ENCODE data around the gene LY9.

LY9 gene, protein sequence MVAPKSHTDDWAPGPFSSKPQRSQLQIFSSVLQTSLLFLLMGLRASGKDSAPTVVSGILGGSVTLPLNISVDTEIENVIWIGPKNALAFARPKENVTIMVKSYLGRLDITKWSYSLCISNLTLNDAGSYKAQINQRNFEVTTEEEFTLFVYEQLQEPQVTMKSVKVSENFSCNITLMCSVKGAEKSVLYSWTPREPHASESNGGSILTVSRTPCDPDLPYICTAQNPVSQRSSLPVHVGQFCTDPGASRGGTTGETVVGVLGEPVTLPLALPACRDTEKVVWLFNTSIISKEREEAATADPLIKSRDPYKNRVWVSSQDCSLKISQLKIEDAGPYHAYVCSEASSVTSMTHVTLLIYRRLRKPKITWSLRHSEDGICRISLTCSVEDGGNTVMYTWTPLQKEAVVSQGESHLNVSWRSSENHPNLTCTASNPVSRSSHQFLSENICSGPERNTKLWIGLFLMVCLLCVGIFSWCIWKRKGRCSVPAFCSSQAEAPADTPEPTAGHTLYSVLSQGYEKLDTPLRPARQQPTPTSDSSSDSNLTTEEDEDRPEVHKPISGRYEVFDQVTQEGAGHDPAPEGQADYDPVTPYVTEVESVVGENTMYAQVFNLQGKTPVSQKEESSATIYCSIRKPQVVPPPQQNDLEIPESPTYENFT
- total RNA-seq = 107 to 124 (median 117) reads per million in 4 donors

DNA sequence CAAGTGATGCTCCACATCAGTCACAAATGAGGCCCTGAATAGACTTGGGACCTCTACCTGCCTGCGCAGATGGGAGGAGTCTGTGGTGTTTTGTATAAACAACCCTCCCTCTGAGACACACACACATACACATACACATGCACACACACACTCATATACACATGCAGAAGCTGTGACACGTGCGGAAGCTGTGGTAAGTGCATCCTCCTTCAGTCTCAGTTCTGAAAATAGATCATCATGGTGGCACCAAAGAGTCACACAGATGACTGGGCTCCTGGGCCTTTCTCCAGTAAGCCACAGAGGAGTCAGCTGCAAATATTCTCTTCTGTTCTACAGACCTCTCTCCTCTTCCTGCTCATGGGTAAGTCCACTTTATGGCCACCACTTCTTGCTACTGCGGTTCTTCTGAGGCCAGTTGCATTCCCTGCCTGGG, at the start of gene LY9:
Gene LY9 (plus strand): TSS at position 224 of the 433 bp plus-strand sequence. CDS start 14 bp downstream, at position 238.
- peak; percentile 59 to 96 (median 75) for DNase-seq

DNA sequence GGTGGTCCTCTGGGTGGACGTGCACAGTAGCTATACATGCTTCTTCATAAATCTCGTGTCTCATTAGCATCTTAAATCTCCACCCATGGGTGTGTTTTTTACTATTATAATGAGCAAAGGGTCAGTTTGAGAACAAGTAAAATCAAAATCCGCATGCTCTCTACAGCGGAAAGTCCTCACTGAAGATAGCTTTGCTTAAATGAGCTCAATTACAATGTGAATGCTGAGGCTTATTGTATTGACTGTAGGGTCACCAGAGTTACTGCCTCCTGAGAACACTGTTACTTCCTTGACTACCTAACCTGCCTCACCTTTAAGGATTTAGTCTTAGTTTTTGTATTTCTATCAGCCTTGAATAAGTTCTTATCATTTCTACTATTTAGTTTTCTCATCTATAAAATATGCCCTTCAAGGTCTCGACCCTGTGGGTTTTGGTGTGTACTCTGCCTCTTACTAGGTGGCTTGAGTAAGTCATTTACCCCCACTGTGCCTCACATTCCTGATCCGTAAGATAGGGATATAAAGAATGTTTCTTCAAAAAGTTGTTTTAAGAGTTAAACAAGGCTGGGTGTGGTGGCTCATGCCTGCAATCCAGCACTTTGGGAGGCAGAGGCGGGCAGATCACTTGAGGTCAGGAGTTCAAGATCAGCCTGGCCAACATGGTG, 49.0 kb upstream of the LY9 start:
- DNase-seq = no peak

DNA sequence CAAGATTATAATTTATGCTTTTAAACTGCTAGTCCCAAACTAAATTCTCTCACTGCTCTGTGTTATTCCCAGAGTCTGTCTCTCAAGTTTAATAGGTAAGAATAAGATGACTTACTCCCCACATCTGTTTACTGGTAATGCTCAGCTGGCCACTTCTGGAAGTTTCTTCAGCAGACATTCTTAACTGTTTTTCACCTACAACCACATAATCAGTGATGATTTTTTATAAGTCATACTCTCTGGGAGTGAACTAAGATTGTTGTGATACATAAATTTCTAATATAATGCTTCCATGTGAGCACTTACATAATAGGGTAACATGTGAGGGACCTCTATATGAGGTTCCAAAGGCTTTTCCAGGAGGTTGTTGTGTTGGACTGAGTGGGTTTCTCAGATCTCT, 48.3 kb upstream of the LY9 start:
- DNase-seq = no peak

DNA sequence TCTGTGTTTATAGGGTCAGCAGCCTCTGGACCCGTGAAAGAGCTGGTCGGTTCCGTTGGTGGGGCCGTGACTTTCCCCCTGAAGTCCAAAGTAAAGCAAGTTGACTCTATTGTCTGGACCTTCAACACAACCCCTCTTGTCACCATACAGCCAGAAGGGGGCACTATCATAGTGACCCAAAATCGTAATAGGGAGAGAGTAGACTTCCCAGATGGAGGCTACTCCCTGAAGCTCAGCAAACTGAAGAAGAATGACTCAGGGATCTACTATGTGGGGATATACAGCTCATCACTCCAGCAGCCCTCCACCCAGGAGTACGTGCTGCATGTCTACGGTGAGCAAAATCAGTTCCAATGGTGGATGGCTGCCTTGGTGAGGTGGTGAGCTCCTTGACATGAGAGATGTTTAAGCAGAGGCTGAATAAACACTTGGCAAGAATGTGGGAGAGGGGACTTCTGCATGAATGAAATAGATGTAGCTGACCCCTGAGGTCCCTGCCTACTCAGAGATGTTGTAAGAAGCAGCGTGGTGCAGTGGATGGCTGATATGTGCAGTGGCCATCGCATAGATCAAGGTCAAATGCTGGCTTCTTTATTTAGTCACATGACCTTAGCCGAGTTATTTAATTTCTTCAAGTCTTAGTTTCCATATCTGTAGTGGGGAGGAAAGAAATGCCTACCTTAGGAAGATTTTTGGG, 47.6 kb upstream of the LY9 start:
- no peak for DNase-seq

DNA sequence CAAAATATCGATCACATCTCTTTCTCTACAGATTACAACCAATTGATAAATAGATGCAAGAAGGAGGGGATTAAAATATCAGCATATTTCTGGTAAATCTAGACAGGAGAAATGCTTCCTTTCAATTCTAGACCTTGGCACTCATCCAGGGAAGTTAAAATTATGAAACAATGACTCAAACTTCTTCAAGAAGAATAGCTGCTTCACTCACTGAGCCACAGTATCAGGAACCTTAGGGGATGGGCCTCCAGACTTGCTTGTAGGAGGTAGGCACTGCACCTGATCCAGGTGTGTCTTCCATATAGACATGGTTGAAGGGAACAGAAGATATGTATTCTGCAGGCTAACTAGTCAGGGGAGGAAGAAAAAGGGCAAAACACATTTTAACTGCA, 47.1 kb upstream of the LY9 start:
- no peak for DNase-seq

DNA sequence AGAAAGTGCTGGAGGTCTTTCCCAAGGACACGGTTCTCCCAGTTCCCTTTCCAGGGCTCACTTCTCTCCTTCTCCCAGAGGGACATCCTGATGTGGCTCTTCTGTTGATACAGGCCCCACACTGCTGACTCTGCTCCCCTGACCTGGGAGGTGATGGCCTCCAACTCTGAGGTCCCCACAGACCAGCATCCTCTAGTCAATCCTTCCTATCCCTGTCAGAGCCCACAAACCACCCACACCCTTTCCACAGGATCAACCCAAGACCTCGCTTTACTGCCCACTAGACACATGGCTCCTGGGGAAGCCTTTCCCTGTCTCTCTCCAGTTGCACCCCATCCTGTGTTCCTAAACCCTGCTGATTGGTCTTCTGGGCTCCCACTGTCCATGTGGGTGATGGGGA, 45.4 kb upstream of the LY9 start:
- no peak for DNase-seq

DNA sequence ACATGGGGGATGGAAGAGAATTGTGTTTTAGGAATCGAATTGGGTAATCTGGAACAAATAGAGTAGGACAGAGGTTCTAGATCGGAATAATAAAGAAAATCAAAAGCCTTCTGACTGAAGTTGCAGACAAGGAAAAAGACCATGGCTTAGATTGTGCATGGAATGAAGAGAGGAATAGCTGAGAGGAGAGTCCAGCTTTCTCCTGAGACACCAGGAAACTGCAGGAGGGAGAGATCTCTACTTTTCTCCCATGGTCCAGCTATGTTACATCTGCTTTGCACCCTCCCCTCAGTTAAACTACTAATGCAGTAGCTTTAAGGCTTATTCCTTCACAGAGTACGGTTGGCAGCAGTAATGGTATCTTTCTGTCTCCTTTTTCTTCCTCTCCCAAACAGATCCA, 43.6 kb upstream of the LY9 start:
- no peak for DNase-seq

DNA sequence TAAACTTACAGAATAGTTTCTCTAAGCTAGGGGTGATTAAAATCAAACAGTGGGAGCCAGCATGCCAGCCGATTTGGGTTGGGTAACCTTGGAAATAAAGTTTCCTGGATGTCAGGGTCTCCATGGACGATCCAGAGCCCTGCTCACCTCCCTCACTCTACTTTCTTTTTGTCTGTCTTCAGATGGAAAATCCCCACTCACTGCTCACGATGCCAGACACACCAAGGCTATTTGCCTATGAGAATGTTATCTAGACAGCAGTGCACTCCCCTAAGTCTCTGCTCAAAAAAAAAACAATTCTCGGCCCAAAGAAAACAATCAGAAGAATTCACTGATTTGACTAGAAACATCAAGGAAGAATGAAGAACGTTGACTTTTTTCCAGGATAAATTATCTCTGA, 43.0 kb upstream of the LY9 start:
- no peak for DNase-seq

DNA sequence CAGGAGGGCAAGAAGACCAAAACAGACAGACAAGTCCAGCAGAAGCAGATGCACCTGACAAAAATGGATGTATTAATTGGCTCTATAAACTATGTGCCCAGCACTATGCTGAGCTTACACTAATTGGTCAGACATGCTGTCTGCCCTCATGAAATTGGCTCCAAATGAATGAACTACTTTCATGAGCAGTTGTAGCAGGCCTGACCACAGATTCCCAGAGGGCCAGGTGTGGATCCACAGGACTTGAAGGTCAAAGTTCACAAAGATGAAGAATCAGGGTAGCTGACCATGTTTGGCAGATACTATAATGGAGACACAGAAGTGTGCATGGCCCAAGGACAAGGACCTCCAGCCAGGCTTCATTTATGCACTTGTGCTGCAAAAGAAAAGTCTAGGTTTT, 42.4 kb upstream of the LY9 start:
- no peak for DNase-seq

DNA sequence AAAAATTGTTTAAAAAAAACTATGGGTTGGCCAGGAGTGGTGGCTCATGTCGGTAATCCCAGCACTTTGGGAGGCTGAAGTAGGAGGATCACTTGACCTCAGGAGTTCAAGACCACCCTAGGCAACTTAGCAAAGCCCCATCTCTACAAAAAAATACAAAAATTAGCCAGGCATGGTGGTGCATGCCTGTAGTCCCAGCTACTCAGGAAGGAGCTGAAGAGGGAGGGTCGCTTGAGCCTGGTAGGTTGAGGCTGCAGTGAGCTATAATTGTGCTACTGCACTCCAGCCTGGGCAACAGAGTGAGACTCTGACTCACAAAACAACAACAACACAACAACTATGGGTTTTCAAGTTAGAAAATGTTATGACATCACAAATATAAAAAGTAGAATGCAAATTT, 40.5 kb upstream of the LY9 start:
- no peak for DNase-seq

DNA sequence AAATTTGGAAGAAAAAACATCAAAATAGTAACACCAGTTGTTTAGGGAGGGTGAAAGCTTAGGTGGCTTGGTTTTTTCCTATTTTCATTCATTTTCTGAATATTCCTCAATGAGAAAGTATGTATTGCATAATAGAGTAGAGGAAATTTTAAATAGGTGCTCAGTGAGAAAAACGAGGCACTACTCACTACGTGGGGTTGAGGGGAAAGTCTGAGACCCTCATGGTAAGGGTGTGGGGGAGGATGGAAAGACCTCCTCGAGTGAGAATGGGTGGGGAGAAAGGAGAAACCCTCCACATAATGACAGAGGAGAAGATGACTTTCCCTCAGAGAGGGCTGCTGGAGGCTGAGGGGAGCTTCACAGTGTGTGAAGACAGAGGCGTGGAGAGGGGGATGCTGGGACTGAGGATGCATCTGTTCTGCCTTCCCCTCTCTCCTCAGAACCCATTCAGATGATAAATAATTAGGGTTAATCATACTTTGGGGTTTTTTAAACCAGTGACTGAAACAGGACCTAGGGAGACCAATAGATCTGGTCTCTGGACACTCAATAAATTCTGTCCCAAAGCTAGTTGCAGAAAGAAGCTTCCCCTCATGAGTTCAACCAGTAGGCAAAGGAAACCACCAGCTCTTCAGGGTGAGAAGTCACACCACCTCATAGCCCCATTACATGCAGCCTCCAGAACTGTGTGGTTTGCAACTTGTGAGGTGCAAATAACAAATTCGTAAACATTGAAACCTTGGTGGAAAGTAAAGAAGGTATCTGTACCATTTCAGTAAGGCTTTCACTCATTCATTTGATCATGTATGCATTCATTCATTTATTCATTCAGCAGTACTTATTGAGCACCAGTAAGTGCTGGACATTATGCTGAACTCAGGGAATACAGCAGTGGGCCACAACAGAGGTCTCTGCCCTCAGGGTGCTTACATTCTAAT, 39.8 kb upstream of the LY9 start:
- DNase-seq = peak in 1 of 5 donors; percentile 73

DNA sequence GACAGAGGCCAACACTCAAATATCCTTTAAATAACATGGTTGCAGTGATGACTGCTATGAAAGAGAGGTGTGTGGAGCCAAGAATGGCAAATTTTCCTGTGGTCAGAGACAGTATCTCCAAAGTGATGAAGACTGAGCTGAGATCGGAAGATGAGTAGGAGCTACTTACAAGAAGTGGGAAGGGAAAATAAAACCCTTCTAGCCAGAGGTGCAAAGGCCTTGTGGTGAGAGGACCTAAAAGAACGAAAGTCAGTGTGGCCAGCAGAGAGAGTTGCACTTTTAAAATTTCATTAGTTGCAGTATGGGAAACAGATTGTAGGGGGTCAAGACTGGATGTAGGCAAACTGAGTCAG, 39.1 kb upstream of the LY9 start:
- no peak for DNase-seq

DNA sequence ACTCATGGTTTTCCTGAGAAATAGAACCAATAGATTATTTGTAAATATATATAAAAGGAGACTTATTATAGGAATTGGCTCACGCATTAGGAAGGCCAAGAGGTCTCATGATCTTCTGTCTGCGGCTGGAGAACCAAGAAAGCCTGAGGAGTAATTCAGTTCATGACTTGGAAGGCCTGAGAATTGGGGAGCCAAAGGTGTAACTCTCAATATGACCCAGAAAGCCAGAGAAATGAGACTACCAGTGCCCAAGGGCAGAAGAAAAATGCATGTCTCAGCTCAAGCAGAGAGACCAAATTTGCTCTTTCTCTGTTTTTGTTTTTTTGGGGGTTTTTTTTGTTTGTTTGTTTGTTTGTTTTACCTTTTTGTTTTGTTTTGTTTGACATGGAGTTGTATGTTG, 37.5 kb upstream of the LY9 start:
- no peak for DNase-seq

DNA sequence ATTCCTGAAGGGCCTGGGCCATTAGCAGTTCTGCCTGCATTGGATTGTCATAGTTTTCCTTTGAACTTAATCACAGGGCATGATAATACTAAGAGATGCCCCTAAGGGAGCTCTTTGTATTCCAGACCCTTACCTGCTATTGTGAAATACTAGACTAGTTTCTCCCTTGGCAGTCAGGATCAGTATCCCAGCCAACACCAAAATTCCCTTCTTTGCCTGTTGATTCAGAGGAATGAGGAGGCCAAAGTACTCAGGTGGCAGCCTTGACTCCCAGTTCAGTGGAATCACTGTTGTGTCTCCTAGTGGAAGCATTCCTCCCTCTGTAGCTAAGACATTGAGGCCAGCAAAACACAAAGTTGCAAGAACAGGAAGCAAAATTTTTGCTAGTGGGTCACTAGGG, 36.2 kb upstream of the LY9 start:
- DNase-seq = no peak

DNA sequence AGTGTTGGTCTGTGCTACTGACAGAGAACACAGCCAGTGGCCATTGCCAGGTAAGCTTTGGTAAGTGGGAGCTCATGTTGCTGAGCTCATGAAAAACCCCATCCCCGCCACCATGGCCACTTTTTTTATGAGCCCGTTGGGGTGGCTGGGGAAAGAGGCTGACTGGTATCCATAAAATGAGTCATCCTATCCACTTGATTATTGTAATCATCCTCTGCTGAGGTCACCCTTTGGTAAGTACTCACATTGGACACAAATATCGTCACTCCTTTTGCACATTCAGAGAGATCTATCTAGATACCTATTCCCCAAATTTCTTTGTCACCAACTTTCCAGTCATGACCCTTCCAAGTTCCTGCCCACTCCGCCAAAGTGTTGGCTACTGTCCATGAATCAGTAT, 34.9 kb upstream of the LY9 start:
- DNase-seq = no peak

DNA sequence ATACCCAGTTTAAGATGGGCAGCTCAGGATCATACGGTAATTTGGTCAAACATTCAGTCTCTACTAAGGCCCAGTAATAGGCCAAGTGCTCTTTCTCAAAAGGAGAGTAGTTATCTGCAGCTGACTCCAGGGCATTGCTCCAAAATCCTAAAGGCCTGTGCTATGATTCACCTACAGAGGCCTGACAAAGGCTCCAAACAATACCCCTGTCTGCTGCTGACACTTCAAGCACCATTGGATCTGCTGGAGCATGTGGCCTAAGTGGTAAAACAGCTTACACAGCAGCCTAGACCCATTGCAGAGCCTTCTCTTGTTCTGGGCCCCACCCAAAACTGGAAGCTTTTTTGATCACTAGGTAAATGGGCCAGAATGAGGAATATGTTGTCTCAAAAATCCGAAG, 34.1 kb upstream of the LY9 start:
- no peak for DNase-seq

DNA sequence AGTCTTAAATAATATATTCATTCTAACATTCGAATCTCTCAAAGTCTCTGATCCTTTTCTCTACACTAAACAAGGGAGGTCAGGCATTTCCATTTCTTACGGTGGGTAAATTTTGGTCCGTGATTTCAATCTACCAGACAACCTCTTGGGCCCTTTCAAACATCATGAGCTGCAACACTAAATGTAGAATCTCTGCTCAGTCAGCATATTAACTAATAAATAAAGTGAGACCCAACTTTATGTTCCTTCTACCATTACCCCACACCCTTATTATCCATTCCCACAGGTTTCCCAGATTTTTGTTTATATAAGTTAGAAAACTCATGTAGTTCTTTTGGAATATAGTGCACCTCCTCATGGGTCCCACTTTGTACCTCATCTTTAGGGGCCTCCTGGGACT, 32.0 kb upstream of the LY9 start:
- no peak for DNase-seq

DNA sequence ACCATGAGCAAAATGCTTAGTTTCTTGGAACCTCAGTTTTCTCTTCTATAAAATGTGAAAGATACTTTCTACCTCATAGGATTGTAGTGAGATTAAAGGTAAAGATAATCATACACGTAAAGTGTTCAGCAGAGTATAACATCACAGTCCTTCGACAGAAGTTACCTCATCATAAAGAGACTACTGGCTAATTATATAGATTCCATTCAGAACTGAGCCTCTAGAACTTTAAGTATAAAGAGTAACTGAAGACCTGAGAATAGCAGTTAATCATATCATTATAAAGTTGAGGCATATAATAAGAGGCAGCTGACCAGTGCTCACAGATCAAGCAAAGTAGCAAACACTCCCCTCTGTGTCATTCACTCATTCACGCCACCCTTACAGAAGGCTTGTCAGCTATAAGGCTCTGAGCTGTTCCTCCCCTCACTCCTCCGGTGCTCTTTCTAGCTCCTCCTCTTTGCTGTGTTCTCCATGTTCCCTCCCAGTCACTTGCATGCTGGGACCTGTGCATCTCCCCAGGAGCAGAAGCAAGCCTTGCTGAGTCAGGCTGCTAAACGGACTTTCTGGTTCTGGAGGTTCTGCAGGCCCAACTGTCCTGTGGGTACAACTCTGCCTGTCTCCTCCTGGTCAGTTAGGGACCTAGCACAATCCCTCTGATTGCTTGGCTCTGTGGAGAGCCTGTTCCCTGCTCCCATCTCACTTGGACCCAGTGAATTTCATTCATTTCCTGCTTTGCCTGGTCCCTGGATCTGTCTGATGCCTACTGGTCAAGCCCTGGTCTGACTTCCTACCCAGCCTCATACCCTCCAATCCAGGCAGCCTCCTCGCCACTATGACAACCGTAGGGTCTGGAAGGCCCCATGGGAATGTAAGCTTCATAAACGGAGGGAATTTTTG, 28.3 kb upstream of the LY9 start:
- peak in 2 of 5 donors; percentile 20 to 59 for DNase-seq

DNA sequence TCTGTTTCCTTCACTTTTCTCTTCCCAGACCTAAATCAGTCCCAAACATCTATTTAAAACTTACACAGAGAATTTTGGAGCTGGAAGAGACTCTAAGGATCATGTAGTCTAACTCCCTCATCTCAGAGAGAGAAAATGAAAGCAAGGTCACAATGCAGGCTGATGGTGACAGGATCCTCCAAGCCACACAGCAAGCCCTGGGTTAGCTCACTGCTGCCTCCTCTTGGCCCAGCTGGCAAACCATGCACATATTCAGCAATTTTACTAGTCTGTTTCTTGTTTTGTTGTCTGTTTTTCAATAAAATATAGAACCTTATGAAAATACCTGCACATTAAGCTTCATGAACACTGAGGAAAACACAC, 27.7 kb upstream of the LY9 start:
- DNase-seq = peak; percentile 52 to 88 (median 76)

DNA sequence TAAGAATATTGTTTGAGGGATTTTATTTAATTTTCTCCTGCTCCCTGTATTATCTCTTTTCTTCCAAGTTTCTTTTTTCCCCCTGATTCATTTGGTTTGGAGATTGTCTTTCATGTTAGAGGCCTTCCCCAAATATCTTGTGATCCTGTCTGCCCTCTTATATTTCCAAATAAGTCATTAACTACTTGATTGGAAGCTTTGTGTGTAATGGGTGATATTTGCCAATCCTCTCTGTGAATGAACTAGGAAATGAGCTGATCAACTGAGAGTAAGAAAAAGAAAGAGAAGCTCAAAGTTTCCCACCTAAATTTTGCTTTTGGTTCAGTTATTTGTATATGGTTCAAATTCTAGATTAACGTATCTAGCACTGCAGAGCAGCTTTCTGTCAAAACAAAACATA, 23.6 kb upstream of the LY9 start:
- no peak for DNase-seq

DNA sequence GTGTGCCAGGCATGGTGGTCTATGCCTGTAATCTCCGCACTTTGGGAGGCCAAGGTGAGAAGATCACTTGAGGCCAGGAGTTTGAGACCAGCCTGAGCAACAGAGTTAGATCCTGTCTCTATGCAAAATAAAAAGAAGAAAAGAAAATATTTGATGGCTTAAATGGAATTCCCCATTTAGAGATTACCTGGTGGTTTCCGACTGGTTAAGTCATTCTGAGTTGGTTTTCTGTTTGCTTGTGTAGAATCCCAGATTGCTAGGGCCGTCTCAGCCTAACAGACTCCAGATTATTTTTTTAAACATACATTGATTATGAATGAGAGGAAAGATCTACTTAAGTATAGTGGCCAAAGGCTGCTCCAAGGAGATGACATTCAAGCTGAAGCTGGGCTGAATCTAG, 22.9 kb upstream of the LY9 start:
- no peak for DNase-seq

Measured in T-helper 1 cell (primary cell).